Skin epidermis (tissue), 12 donors: ENCODE results near the gene SCARB2.

Experiments used
- H3K27ac ChIP-seq, 21 experiments: fragments of 200-600 bp; sonication (generic) in 11 of 21; one replicate each; pipeline ENCODE4 v1.5.0; 2020; ENCODE audit warnings: mild to moderate bottlenecking in 3 of 21, inconsistent platforms in 2 of 21, moderate library complexity in 2 of 21
- H3K4me3 ChIP-seq, 7 experiments: fragments of 200-600 bp; sonication (generic) in 2 of 7; one replicate each; pipeline ENCODE4 v1.5.0; 2020; ENCODE audit warnings: inconsistent platforms in 2 of 7, mild to moderate bottlenecking in 2 of 7, moderate library complexity in 1 of 7

The SCARB2 gene

GRCh38 chr4:76233529-76233928 lies 19.9 kb upstream of the SCARB2 start:
- Histone ChIP-seq H3K4me3 (peak overlapping the region in 6 of 7 experiments; percentile 22 to 53 (median 30)), H3K27ac (peak overlapping the region in 15 of 21 experiments; percentile 16 to 81 (median 57))

- Histone ChIP-seq H3K27ac (peak overlapping the region in 10 of 21 experiments; percentile 16 to 81 (median 57)), H3K4me3 (peak overlapping the region in 4 of 7 experiments; percentile 23 to 53 (median 44))
Observed at GRCh38 chr4:76233083-76233482, 19.5 kb upstream of the SCARB2 start.

GRCh38 chr4:76232681-76233080 lies 19.1 kb upstream of the SCARB2 start:
- H3K4me3 ChIP-seq = peak overlapping the region in 3 of 7 experiments; percentile 23 to 53 (median 51)
- H3K27ac ChIP-seq = peak overlapping the region in 3 of 21 experiments; percentile 47 to 81 (median 51)

- H3K4me3 ChIP-seq = no peak overlapping the region
- H3K27ac ChIP-seq = no peak overlapping the region
Observed at GRCh38 chr4:76226418-76226817, 12.8 kb upstream of the SCARB2 start.

GRCh38 chr4:76224171-76224570 lies 10.5 kb upstream of the SCARB2 start:
- H3K4me3 ChIP-seq = no peak overlapping the region
- no peak overlapping the region for H3K27ac ChIP-seq

- H3K27ac ChIP-seq = peak overlapping the region in 3 of 21 experiments; percentile 12 to 52 (median 20)
- H3K4me3 ChIP-seq = no peak overlapping the region
Observed at GRCh38 chr4:76219299-76220055, 5.9 kb upstream of the SCARB2 start.

GRCh38 chr4:76216975-76217814 lies 3.6 kb upstream of the SCARB2 start:
- no peak overlapping the region for H3K27ac ChIP-seq
- H3K4me3 ChIP-seq = no peak overlapping the region

- Histone ChIP-seq H3K27ac (no peak overlapping the region), H3K4me3 (no peak overlapping the region)
Observed at GRCh38 chr4:76216524-76216923, 2.9 kb upstream of the SCARB2 start.

- Histone ChIP-seq H3K4me3 (no peak overlapping the region), H3K27ac (peak overlapping the region in 6 of 21 experiments; percentile 86 to 99 (median 92))
Observed at GRCh38 chr4:76215077-76215476, 1.5 kb upstream of the SCARB2 start.

GRCh38 chr4:76214177-76214675 lies 602 bp upstream of the SCARB2 start:
- peak overlapping the region; percentile 60 to 87 (median 73) for H3K4me3 ChIP-seq
- peak overlapping the region; percentile 69 to 99 (median 93) for H3K27ac ChIP-seq

- peak overlapping the region; percentile 60 to 87 (median 73) for H3K4me3 ChIP-seq
- peak overlapping the region; percentile 69 to 99 (median 93) for H3K27ac ChIP-seq
Observed at GRCh38 chr4:76212851-76213414, 691 bp downstream of the SCARB2 start.

GRCh38 chr4:76211769-76212708 lies 1.6 kb downstream of the SCARB2 start:
- peak overlapping the region; percentile 60 to 87 (median 73) for H3K4me3 ChIP-seq
- peak overlapping the region in 19 of 21 experiments; percentile 83 to 99 (median 94) for H3K27ac ChIP-seq

- H3K4me3 ChIP-seq = no peak overlapping the region
Observed at GRCh38 chr4:76210452-76210851, 3.2 kb downstream of the SCARB2 start.

GRCh38 chr4:76209881-76210280 lies 3.7 kb downstream of the SCARB2 start:
- Histone ChIP-seq H3K4me3 (no peak overlapping the region), H3K27ac (peak overlapping the region in 16 of 21 experiments; percentile 0 to 98 (median 86))

More at GRCh38 chr4:76210452-76210851, 3.2 kb downstream of the SCARB2 start:
- H3K27ac ChIP-seq = peak overlapping the region in 18 of 21 experiments; percentile 0 to 98 (median 84)

- H3K27ac ChIP-seq = peak overlapping the region in 20 of 21 experiments; percentile 6 to 98 (median 76)
- peak overlapping the region in 1 of 7 experiments; percentile 11 for H3K4me3 ChIP-seq
Observed at GRCh38 chr4:76208005-76208765, 5.4 kb downstream of the SCARB2 start.

GRCh38 chr4:76207549-76207948 lies 6.1 kb downstream of the SCARB2 start:
- Histone ChIP-seq H3K4me3 (no peak overlapping the region), H3K27ac (peak overlapping the region in 9 of 21 experiments; percentile 16 to 98 (median 85))

GRCh38 chr4:76206222-76206942 lies 7.2 kb downstream of the SCARB2 start:
- Histone ChIP-seq H3K27ac (peak overlapping the region in 8 of 21 experiments; percentile 24 to 81 (median 52)), H3K4me3 (no peak overlapping the region)
